HEK293T (cell line): ENCODE measurements around the gene C8B.

Source experiments
- ARNT ChIP-seq: fragments of 450-650 bp; IDR thresholded peaks from 2 replicates; pipeline ENCODE4 v1.6.1; 2017; ENCODE audit warnings: mild to moderate bottlenecking
- ELF4 ChIP-seq: fragments of 450-650 bp; IDR thresholded peaks from 2 replicates; pipeline ENCODE4 v1.6.1; 2017; ENCODE audit warnings: antibody characterized with exemption
- FOXM1 ChIP-seq: fragments of 450-650 bp; IDR thresholded peaks from 2 replicates; pipeline ENCODE4 v1.6.1; 2017; ENCODE audit warnings: mild to moderate bottlenecking, borderline replicate concordance
- HDGF ChIP-seq: fragments of 450-650 bp; IDR thresholded peaks from 2 replicates; pipeline ENCODE4 v1.6.1; 2017; ENCODE audit warnings: antibody characterized with exemption, borderline replicate concordance
- LEF1 ChIP-seq: fragments of 450-650 bp; IDR thresholded peaks from 2 replicates; pipeline ENCODE4 v1.6.1; 2017; ENCODE audit warnings: mild to moderate bottlenecking, borderline replicate concordance
- PKNOX1 ChIP-seq: fragments of 450-650 bp; IDR thresholded peaks from 2 replicates; pipeline ENCODE4 v1.6.1; 2016
- SP1 ChIP-seq: fragments of 450-650 bp; IDR thresholded peaks from 2 replicates; pipeline ENCODE4 v1.6.1; 2017
- ZNF384 ChIP-seq: fragments of 450-650 bp; IDR thresholded peaks from 2 replicates; pipeline ENCODE4 v1.6.1; 2016

GRCh38 chr1:56894014-56894413 is 71.8 kb downstream of the C8B start:
- TF ChIP-seq LEF1 (no peak), FOXM1 (no peak), ARNT (no peak), HDGF (no peak), PKNOX1 (no peak), ZNF384 (no peak), ELF4 (no peak), SP1 (no peak)
